ENCODE results near the gene TBPL1. TPM values are rescaled to one million over a fixed set of nuclear protein-coding genes. Genes with fewer than 3 reads are reported as not detected.

TBPL1 gene
- total RNA-seq (2022) (40.9 and 51.8 TPM in 2 replicates), Bru-seq, nascent RNA (percentile 89 among the genes with signal in this experiment), BruChase-seq, experiment 1, labeled RNA remaining after a 6-hour chase (percentile 83 among the genes with signal in this experiment), BruChase-seq, experiment 2, labeled RNA remaining after a 2-hour chase (percentile 84 among the genes with signal in this experiment)
- long read RNA-seq, full-length matches to known transcripts, result 94 of 104 reads
- long read RNA-seq, partial matches to known transcripts, result 0 of 104 reads
- long read RNA-seq, other reads (novel, unspliced or antisense), result 10 of 104 reads

DNA sequence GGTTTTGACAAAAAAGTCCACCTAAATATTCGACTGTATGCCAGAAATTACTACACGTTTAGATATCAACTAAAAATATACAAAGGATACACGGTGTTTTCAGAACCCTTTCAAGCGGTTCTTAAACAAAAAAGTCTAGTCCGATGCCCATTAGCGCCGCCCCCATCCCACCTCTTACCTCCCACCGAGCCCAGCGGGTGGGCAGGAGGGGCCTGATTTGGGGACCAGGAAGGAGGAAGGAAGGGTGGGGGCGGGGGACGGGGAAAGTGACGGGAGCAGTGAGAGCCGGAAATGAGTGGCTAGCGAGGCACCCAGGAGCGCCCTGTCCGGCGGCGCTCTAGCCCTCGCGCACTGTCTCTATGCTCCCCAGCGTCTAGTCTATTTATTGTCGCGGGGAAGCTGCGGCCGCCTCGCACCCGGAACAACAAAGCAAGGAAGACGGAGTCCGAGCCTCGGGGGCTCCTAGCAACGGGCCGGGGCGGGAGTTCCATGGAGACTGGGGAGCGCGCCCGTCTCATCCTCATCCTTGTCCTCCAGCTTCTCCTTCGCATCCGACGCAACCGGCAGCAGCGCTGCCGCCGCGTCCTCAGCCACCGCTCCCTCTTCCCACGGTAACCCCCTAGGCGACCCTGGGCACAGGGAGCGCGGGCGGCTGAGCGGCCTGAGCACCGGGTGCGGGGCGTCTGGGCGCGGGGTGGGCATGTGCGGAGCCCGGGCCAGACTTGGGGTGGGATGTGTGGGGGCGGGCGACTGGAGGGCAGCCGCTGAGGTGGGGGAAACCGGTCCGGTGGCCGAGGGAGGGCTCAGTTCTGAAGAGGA lies at the start of gene TBPL1:
TBPL1 (plus strand) TSS at position 410 of the 819 bp plus-strand sequence. CDS start 26,902 bp downstream, outside the sequence.
- Mint-ChIP-seq H3K4me1 (ENCODE audit: insufficient read depth, unreplicated experiment) (peaks cover 36% of the 10 kb centered on the region), H3K27me3 (ENCODE audit: insufficient read depth, unreplicated experiment) (no peaks in the 10 kb centered on the region), H3K4me3 (ENCODE audit: unreplicated experiment) (peak within 1 kb of the TSS; percentile 94), H3K36me3 (ENCODE audit: insufficient read depth, unreplicated experiment) (peaks cover 6% of the 10 kb centered on the region), H3K9me3 (ENCODE audit: unreplicated experiment) (no peaks in the 10 kb centered on the region), H3K27ac (ENCODE audit: low read depth, unreplicated experiment) (peak within 1 kb of the TSS; percentile 88)
- POLR2A ChIA-PET, result interaction anchor here (0.7 to 3.7 kb wide), 26 partner anchors 9 to 1218 kb away, joined by 3 to 54 read pairs (median 4); partner anchors contain the start of gene RPS12
- CTCF ChIA-PET, result interaction anchor here (0.7 to 3.3 kb wide), 9 partner anchors 9 to 874 kb away, joined by 3 to 19 read pairs (median 3); no protein-coding TSS in a partner anchor
- BruUV-seq (replicated peaks), result no TSS peak
- peak; percentile 95 for DNase-seq (ENCODE audit: unreplicated experiment)
- TF ChIP-seq CTCF (IDR thresholded peaks at IDR 0.05; ENCODE audit: unreplicated experiment), result no peak
- intact Hi-C loops (cut with micrococcal nuclease), result loop anchor here (2.0 kb wide), 1 partner anchor 26 kb away; no protein-coding TSS in a partner anchor

GRCh38 chr6:133903855-133904254 lies 49.2 kb upstream of the TBPL1 start:
- Mint-ChIP-seq H3K36me3 (ENCODE audit: insufficient read depth, unreplicated experiment) (no peaks in the 10 kb centered on the region), H3K27ac (ENCODE audit: low read depth, unreplicated experiment) (no peak overlapping the region), H3K4me3 (ENCODE audit: unreplicated experiment) (no peak overlapping the region), H3K4me1 (ENCODE audit: insufficient read depth, unreplicated experiment) (peaks cover 6% of the 10 kb centered on the region), H3K9me3 (ENCODE audit: unreplicated experiment) (no peaks in the 10 kb centered on the region), H3K27me3 (ENCODE audit: insufficient read depth, unreplicated experiment) (no peaks in the 10 kb centered on the region)
- no peak for TF ChIP-seq CTCF (IDR thresholded peaks at IDR 0.05; ENCODE audit: unreplicated experiment)
- ChIA-PET CTCF (interaction anchor here (1.3 to 3.0 kb wide), 2 partner anchors 13 to 335 kb away, joined by 4 to 17 read pairs; no protein-coding TSS in a partner anchor), POLR2A (no interaction called here)
- no peak for DNase-seq (ENCODE audit: unreplicated experiment)
- intact Hi-C loops (cut with micrococcal nuclease), result no loop called here
- no TSS peak for BruUV-seq (replicated peaks)

- no peak for TF ChIP-seq CTCF (IDR thresholded peaks at IDR 0.05; ENCODE audit: unreplicated experiment)
- no peaks in the 10 kb centered on the region for H3K27me3 Mint-ChIP-seq (ENCODE audit: insufficient read depth, unreplicated experiment)
- peaks cover 8% of the 10 kb centered on the region for H3K9me3 Mint-ChIP-seq (ENCODE audit: unreplicated experiment)
- intact Hi-C loops (cut with micrococcal nuclease), result no loop called here
- DNase-seq (ENCODE audit: unreplicated experiment), result no peak
- H3K4me3 Mint-ChIP-seq (ENCODE audit: unreplicated experiment), result no peak overlapping the region
- H3K27ac Mint-ChIP-seq (ENCODE audit: low read depth, unreplicated experiment), result no peak overlapping the region
- CTCF ChIA-PET, result interaction anchor here (0.8 to 1.9 kb wide), 5 partner anchors 9 to 338 kb away, joined by 4 to 11 read pairs (median 5); no protein-coding TSS in a partner anchor
- no peaks in the 10 kb centered on the region for H3K36me3 Mint-ChIP-seq (ENCODE audit: insufficient read depth, unreplicated experiment)
- POLR2A ChIA-PET, result no interaction called here
- BruUV-seq (replicated peaks), result no TSS peak
- no peaks in the 10 kb centered on the region for H3K4me1 Mint-ChIP-seq (ENCODE audit: insufficient read depth, unreplicated experiment)
These were observed 47.0 kb upstream of the TBPL1 start for GRCh38 chr6:133906050-133906449.

Data from MCF 10A (cell line).